Thyroid gland (tissue), 4 donors: ENCODE data around the gene KCNJ11. TPM values are rescaled to one million over a fixed set of nuclear protein-coding genes. Genes with fewer than 3 reads are reported as not detected.

Source experiments
- DNase-seq, 2 donors: peaks; one replicate each; pipeline ENCODE4 v3.0.0-alpha.2; 2019
- H3K27ac ChIP-seq, 3 donors: fragments of 200-600 bp; sonication (generic); 1 replicate in 2 of 3; 2 replicates in 1 of 3; pipeline ENCODE4 v1.5.1; 2016 to 2019; ENCODE audit warnings: mild to moderate bottlenecking in 1 of 3, moderate library complexity in 1 of 3
- H3K27me3 ChIP-seq: fragments of 200-600 bp; sonication (generic); one replicate; pipeline ENCODE4 v1.5.1; 2019
- H3K36me3 ChIP-seq, 2 donors: fragments of 200-600 bp; sonication (generic); one replicate each; pipeline ENCODE4 v1.5.1; 2016 to 2019
- H3K4me1 ChIP-seq, 2 donors: fragments of 200-600 bp; sonication (generic); one replicate each; pipeline ENCODE4 v1.5.1; 2017 to 2019
- H3K4me3 ChIP-seq, 3 donors: fragments of 200-600 bp; sonication (generic); replicated peaks in 1 of 3; 1 replicate in 2 of 3; 2 replicates in 1 of 3; pipeline ENCODE4 v1.5.1; 2016; ENCODE audit warnings: mild to moderate bottlenecking in 1 of 3
- H3K9me3 ChIP-seq: fragments of 200-600 bp; sonication (generic); one replicate; pipeline ENCODE4 v1.5.1; 2017
- POLR2A ChIP-seq, 2 donors: fragments of 450-650 bp; IDR thresholded peaks; one replicate each; pipeline ENCODE4 v1.6.1; 2017; ENCODE audit warnings: antibody characterized with exemption in 2 of 2, mild to moderate bottlenecking in 2 of 2, moderate library complexity in 1 of 2
- WGBS, 2 donors: methylation state at CpG; one replicate each; pipeline ENCODE4 v1.1.5; 2017; 5-methylcytosine and 5-hydroxymethylcytosine counted together
- intact Hi-C: fragments of 100-400 bp; cut with DNase I; formaldehyde crosslinking; loops from one replicate; pipeline ENCODE4 v1.15.1; 2023
- total RNA-seq, 4 donors: library from RNA; depleted of rRNA; stranded (reverse); fragments of >200 nt; gene quantifications; one replicate each; pipeline ENCODE4 v1.2.3, GENCODE V29; 2016
- TF ChIP-seq, protein P1 (sequence below), 6 experiments: fragments of 200-600 bp in 3 of 6; fragments of 450-650 bp in 3 of 6; sonication (generic) in 3 of 6; IDR thresholded peaks; one replicate each; pipeline ENCODE4 v1.5.1; 2016 to 2019; ENCODE audit warnings: antibody characterized with exemption in 6 of 6, mild to moderate bottlenecking in 2 of 6, inconsistent platforms in 1 of 6, moderate library complexity in 1 of 6

The KCNJ11 gene
- total RNA-seq, 4 donors from 2014 or later, result 7.3 to 18.9 (median 15.9) TPM

DNA sequence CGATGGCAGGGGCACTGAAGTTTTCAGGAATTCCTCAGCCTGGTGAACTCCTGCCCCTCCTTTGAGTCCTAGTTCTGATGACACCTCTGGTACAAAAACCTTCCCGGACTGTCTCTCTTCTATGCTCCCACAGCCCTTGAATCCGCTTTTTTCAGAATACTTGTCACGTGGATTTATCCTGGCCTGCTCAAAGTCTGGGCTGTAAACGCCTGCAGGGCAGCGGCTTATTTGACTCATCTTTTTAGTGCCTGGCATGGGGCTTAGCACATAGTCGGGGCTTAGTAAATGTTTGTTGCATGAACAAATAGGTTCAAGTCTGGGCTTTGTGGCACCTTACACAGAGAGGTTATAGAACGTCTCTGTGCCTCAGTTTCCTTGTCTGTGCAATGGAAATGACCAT lies 13.4 kb upstream of the KCNJ11 start:
- TF ChIP-seq, protein P1, sequence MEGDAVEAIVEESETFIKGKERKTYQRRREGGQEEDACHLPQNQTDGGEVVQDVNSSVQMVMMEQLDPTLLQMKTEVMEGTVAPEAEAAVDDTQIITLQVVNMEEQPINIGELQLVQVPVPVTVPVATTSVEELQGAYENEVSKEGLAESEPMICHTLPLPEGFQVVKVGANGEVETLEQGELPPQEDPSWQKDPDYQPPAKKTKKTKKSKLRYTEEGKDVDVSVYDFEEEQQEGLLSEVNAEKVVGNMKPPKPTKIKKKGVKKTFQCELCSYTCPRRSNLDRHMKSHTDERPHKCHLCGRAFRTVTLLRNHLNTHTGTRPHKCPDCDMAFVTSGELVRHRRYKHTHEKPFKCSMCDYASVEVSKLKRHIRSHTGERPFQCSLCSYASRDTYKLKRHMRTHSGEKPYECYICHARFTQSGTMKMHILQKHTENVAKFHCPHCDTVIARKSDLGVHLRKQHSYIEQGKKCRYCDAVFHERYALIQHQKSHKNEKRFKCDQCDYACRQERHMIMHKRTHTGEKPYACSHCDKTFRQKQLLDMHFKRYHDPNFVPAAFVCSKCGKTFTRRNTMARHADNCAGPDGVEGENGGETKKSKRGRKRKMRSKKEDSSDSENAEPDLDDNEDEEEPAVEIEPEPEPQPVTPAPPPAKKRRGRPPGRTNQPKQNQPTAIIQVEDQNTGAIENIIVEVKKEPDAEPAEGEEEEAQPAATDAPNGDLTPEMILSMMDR (IDR thresholded peaks at IDR 0.05), result no peak
- TF ChIP-seq POLR2A (IDR thresholded peaks at IDR 0.05), result no peak

DNA sequence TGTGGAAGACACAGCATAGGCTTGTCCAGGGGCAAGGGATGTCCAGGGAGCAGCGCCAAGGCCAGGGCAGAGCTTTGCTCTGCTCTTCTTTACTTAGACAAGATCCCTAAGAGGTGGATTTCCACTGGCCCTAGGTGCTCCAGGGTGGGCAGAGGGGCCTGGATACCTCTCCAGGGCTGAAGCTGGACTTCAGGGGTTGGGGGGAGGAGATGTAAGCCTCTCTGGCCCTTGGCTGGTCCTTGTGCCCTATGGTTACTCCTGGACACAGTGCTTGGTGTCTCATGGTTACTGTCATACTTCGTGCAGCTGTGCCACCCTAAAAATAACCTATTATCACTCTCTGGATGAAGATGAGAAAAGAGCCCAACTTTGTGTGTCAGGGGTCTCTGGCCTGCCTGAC lies 12.9 kb upstream of the KCNJ11 start:
- Histone ChIP-seq H3K36me3 (no peaks in the 10 kb centered on the region), H3K4me3 (no peak overlapping the region), H3K27me3 (no peaks in the 10 kb centered on the region), H3K4me1 (peaks cover 34 to 39% of the 10 kb centered on the region in 2 donors), H3K9me3 (no peaks in the 10 kb centered on the region), H3K27ac (no peak overlapping the region)
- intact Hi-C loops, result no loop called here
- TF ChIP-seq, protein P1 (IDR thresholded peaks at IDR 0.05), result no peak
- TF ChIP-seq POLR2A (IDR thresholded peaks at IDR 0.05), result no peak
- 86% methylated on average over 2 of the region's 2 CpGs for WGBS, 2 donors
- no peak for DNase-seq

More for the DNA sequence above, 13.4 kb upstream of the KCNJ11 start:
- DNase-seq, result no peak
- Histone ChIP-seq H3K27ac (peak overlapping the region in 2 of 3 donors; percentile 93 to 98), H3K36me3 (no peaks in the 10 kb centered on the region), H3K4me1 (peaks cover 40 to 44% of the 10 kb centered on the region in 2 donors), H3K27me3 (no peaks in the 10 kb centered on the region), H3K4me3 (no peak overlapping the region), H3K9me3 (no peaks in the 10 kb centered on the region)
- WGBS, 2 donors, result 90 to 91% methylated on average over 6 to 8 of the region's 8 CpGs
- intact Hi-C loops, result no loop called here

DNA sequence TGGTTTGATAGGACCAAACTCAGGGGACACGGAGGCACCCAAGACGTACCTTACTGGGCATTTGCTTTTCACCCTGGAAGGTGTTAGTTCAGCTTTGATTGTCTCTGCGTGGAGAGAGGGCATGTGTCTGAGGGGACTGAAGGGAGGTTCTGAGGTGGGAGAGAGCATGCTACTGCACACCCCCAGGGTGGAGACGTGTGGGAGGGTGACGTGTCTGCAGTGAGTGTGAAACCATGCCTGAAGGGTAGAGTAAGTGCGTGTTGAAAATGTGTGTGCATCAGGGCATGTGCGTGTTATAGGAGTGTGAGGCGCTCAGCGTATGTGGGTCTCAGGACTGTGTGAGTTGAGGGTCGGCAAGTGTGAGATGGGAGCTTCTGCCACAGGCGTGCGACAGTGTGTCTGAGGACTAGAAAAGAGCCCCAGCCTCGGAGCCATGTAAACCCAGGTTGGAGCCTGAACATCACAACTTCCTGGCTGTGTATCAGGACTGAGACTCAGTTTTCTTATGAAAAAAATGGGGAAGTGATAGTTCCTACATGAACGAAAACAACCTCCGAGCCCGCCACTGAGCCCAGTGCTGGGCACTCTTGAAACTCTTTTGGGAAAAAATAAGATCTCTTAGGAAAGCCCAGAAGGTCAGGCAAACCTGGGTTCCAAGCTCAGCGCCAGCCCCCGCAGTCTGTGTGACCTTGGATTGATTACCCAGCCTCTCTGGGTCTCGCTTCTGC lies 11.8 kb upstream of the KCNJ11 start:
- H3K4me3 ChIP-seq, result no peak overlapping the region
- no peaks in the 10 kb centered on the region for H3K27me3 ChIP-seq
- H3K27ac ChIP-seq, result no peak overlapping the region
- H3K36me3 ChIP-seq, result no peaks in the 10 kb centered on the region
- TF ChIP-seq, protein P1 (IDR thresholded peaks at IDR 0.05), result no peak
- TF ChIP-seq POLR2A (IDR thresholded peaks at IDR 0.05), result no peak
- WGBS, 2 donors, result 88 to 93% methylated on average over 19 of the region's 19 CpGs
- H3K9me3 ChIP-seq, result no peaks in the 10 kb centered on the region
- intact Hi-C loops, result no loop called here
- DNase-seq, result no peak
- peaks cover 24 to 33% of the 10 kb centered on the region in 2 donors for H3K4me1 ChIP-seq

DNA sequence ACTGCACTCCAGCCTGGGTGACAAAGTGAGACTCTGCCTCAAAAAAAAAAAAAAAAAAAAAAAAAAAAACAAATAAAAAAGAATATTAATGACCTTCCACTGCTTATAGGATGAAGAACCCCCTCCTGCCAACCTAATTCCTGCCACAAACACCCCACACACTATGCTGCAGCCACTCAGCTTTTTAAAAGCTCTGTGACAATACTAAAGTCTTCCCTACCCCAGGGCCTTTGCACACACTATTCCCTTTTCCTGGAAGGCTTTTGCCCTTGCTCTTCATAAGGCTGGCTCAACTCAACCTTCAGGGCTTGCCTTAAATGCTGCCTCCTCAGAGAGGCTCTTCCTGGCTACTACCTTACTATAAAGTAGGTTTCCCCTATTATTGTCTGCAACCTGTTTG lies 10.8 kb upstream of the KCNJ11 start:
- no peak for TF ChIP-seq POLR2A (IDR thresholded peaks at IDR 0.05)
- TF ChIP-seq, protein P1 (IDR thresholded peaks at IDR 0.05), result no peak
- no peak for DNase-seq
- intact Hi-C loops, result no loop called here
- H3K27me3 ChIP-seq, result no peaks in the 10 kb centered on the region
- no peak overlapping the region for H3K27ac ChIP-seq
- no peaks in the 10 kb centered on the region for H3K36me3 ChIP-seq
- H3K9me3 ChIP-seq, result no peaks in the 10 kb centered on the region
- H3K4me3 ChIP-seq, result no peak overlapping the region
- H3K4me1 ChIP-seq, result peaks cover 21 to 31% of the 10 kb centered on the region in 2 donors

DNA sequence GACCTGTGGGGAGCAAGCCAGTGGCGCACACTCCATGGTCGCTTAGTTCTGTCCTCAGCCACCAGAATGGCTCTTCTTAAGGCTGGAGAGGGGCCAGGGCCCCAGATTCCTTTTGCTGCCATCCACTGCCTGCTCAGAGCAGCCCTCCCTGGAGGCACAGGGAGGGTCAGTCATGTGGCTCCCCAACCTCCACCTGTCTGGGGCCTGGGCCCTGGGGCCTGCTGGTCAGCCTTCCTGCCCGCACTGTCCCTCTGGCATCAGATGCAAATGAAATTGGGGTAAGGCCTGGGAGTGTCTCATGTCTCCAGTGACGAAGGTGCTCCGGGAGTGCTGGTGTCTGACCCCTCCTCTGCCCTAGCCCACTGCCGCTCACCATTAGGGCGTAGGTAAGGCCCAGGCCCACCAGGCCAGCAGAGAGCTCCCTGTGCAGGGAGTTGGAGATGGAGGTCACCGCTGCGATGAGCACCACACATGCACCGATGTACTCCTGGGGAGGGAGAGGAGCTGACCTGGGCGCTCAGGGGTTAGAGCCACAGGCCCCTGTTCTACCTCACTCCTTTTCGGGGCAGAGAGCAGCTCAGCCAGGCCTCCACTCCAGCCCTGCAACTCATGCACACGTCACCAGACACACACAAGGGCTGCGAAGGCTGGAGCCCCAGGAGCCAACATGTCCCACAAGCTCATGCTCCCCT lies 9.0 kb upstream of the KCNJ11 start:
- WGBS, 2 donors, result 85 to 98% methylated on average over 11 to 12 of the region's 14 CpGs
- TF ChIP-seq POLR2A (IDR thresholded peaks at IDR 0.05), result no peak
- TF ChIP-seq, protein P1 (IDR thresholded peaks at IDR 0.05), result no peak
- intact Hi-C loops, result no loop called here
- H3K4me3 ChIP-seq, result no peak overlapping the region
- DNase-seq, result no peak
- H3K27ac ChIP-seq, result no peak overlapping the region
- no peaks in the 10 kb centered on the region for H3K27me3 ChIP-seq
- no peaks in the 10 kb centered on the region for H3K9me3 ChIP-seq
- H3K4me1 ChIP-seq, result peaks cover 7 to 15% of the 10 kb centered on the region in 2 donors
- H3K36me3 ChIP-seq, result no peaks in the 10 kb centered on the region
